GM18870 (cell line): ENCODE data around the gene MAN1C1.
A peak's percentile ranks its signal among the peaks of the same experiment; 100 is the strongest.
"Not testable (repeated sequence)": the region's sequence is repeated elsewhere in the genome, so short reads cannot be mapped to it uniquely, and the experiment has no call there.

Experiments
- ATAC-seq: cut with Tn5 transposase; IDR thresholded peaks from one replicate; pipeline ENCODE4 v1.9.1; 2021; ENCODE audit warnings: moderate library complexity; ENCODE audit not compliant: unreplicated experiment

Gene MAN1C1

GRCh38 chr1:25581764-25582163 lies 34.8 kb upstream of the MAN1C1 start:
- ATAC-seq = no peak

- ATAC-seq = no peak
These were observed 32.8 kb upstream of the MAN1C1 start for GRCh38 chr1:25583519-25584370.

- ATAC-seq = no peak
These were observed 30.4 kb upstream of the MAN1C1 start for GRCh38 chr1:25586181-25586588.

- no peak for ATAC-seq
These were observed 29.3 kb upstream of the MAN1C1 start for GRCh38 chr1:25587290-25587689.

GRCh38 chr1:25588224-25588623 lies 28.4 kb upstream of the MAN1C1 start:
- not testable (repeated sequence) for ATAC-seq

GRCh38 chr1:25588786-25589185 lies 27.8 kb upstream of the MAN1C1 start:
- ATAC-seq = not testable (repeated sequence)

- no peak for ATAC-seq
These were observed 26.3 kb upstream of the MAN1C1 start for GRCh38 chr1:25590096-25590824.

GRCh38 chr1:25593861-25594260 lies 22.7 kb upstream of the MAN1C1 start:
- no peak for ATAC-seq

GRCh38 chr1:25594971-25595370 lies 21.6 kb upstream of the MAN1C1 start:
- ATAC-seq = no peak

- not testable (repeated sequence) for ATAC-seq
These were observed 19.9 kb upstream of the MAN1C1 start for GRCh38 chr1:25596641-25597040.

- no peak for ATAC-seq
These were observed 17.7 kb upstream of the MAN1C1 start for GRCh38 chr1:25598879-25599278.

- no peak for ATAC-seq
These were observed 16.5 kb upstream of the MAN1C1 start for GRCh38 chr1:25599969-25600610.

GRCh38 chr1:25600971-25601699 lies 15.5 kb upstream of the MAN1C1 start:
- ATAC-seq = not testable (repeated sequence)

- ATAC-seq = not testable (repeated sequence)
These were observed 12.6 kb upstream of the MAN1C1 start for GRCh38 chr1:25603779-25604538.

- no peak for ATAC-seq
These were observed 9.5 kb upstream of the MAN1C1 start for GRCh38 chr1:25607123-25607522.

GRCh38 chr1:25608488-25609178 lies 8.0 kb upstream of the MAN1C1 start:
- ATAC-seq = peak; percentile 61

- no peak for ATAC-seq
These were observed 6.7 kb upstream of the MAN1C1 start for GRCh38 chr1:25609921-25610320.

GRCh38 chr1:25610822-25611630 lies 5.6 kb upstream of the MAN1C1 start:
- no peak for ATAC-seq

- ATAC-seq = no peak
These were observed 4.7 kb upstream of the MAN1C1 start for GRCh38 chr1:25611843-25612242.
